GM23338 (cell line): Measurements from ENCODE around the gene UVRAG. TPM values are rescaled to one million over a fixed set of nuclear protein-coding genes. Genes with fewer than 3 reads are reported as not detected.

Experiments used
- ATAC-seq: fragments of 200-7000 bp; cut with Tn5 transposase; 3 replicates; pipeline ENCODE4 v1.9.1; 2020
- DNase-seq: peaks from one replicate; pipeline ENCODE4 v3.0.0-alpha.2; 2015; ENCODE audit warnings: low spot score
- H2AFZ ChIP-seq: fragments of 200-600 bp; sonication (generic); 2 replicates; pipeline ENCODE4 v1.8.0; 2016; ENCODE audit warnings: antibody characterized with exemption, mild to moderate bottlenecking, moderate library complexity
- H3F3A ChIP-seq: fragments of 200-600 bp; sonication (generic); replicated peaks from 2 replicates; pipeline ENCODE4 v1.8.0; 2017; ENCODE audit warnings: antibody characterized with exemption, mixed run types, low read depth
- H3K27ac ChIP-seq: fragments of 200-600 bp; sonication (generic); 2 replicates; pipeline ENCODE4 v1.6.1; 2016; ENCODE audit warnings: low read depth
- H3K27me3 ChIP-seq: fragments of 200-600 bp; sonication (generic); 2 replicates; pipeline ENCODE4 v1.8.0; 2016; ENCODE audit warnings: mild to moderate bottlenecking, mixed run types, moderate library complexity; ENCODE audit not compliant: insufficient read depth
- H3K36me3 ChIP-seq: fragments of 200-600 bp; sonication (generic); 2 replicates; pipeline ENCODE4 v1.8.0; 2016; ENCODE audit warnings: mild to moderate bottlenecking; ENCODE audit not compliant: insufficient read depth
- H3K4me1 ChIP-seq: fragments of 200-600 bp; sonication (generic); 2 replicates; pipeline ENCODE4 v1.8.0; 2016; ENCODE audit warnings: mild to moderate bottlenecking, moderate library complexity; ENCODE audit not compliant: insufficient read depth
- H3K4me2 ChIP-seq: fragments of 200-600 bp; sonication (generic); 2 replicates; pipeline ENCODE4 v1.7.1; 2017; ENCODE audit warnings: mixed run types
- H3K4me3 ChIP-seq: fragments of 200-600 bp; sonication (generic); 2 replicates; pipeline ENCODE4 v1.6.1; 2016; ENCODE audit warnings: mixed run types
- H3K79me2 ChIP-seq: fragments of 200-600 bp; sonication (generic); replicated peaks from 2 replicates; pipeline ENCODE4 v1.8.0; 2017; ENCODE audit warnings: mild to moderate bottlenecking; ENCODE audit not compliant: insufficient read depth
- H3K9me2 ChIP-seq: fragments of 200-600 bp; sonication (generic); 2 replicates; pipeline ENCODE4 v1.8.0; 2017; ENCODE audit not compliant: insufficient read depth
- H4K20me1 ChIP-seq: fragments of 200-600 bp; sonication (generic); replicated peaks from 2 replicates; pipeline ENCODE4 v1.8.0; 2017; ENCODE audit warnings: mild to moderate bottlenecking; ENCODE audit not compliant: insufficient read depth
- H3K27ac Mint-ChIP-seq: 2 replicates; pipeline ENCODE4 v1.8.0; 2020; ENCODE audit warnings: inconsistent platforms, mild to moderate bottlenecking, moderate library complexity, mixed read lengths
- H3K27me3 Mint-ChIP-seq: 3 replicates; pipeline ENCODE4 v1.8.0; 2022; ENCODE audit warnings: low read depth, mild to moderate bottlenecking, moderate library complexity, mixed read lengths, inconsistent platforms; ENCODE audit not compliant: insufficient read depth, poor library complexity
- H3K36me3 Mint-ChIP-seq: 3 replicates; pipeline ENCODE4 v1.8.0; 2021; ENCODE audit warnings: low read depth, mild to moderate bottlenecking, inconsistent platforms, moderate library complexity, mixed read lengths
- H3K4me1 Mint-ChIP-seq: 3 replicates; pipeline ENCODE4 v1.8.0; 2020; ENCODE audit warnings: mild to moderate bottlenecking, inconsistent platforms, mixed read lengths
- H3K4me3 Mint-ChIP-seq: 3 replicates; pipeline ENCODE4 v1.8.0; 2021; ENCODE audit warnings: moderate library complexity, mild to moderate bottlenecking, inconsistent platforms, mixed read lengths
- H3K9me3 Mint-ChIP-seq: 3 replicates; pipeline ENCODE4 v1.8.0; 2020; ENCODE audit warnings: moderate library complexity, mild to moderate bottlenecking, inconsistent platforms, mixed read lengths
- CREB1 ChIP-seq: fragments of 250-450 bp; sonication (Bioruptor Pico); IDR thresholded peaks from 2 replicates; pipeline ENCODE4 v1.5.0; 2020; ENCODE audit warnings: low read depth, mild to moderate bottlenecking, moderate library complexity
- CTCF ChIP-seq, 2 experiments: fragments of 200-600 bp in 1 of 2; sonication (generic) in 1 of 2; conservative IDR thresholded peaks; 2 replicates each; pipeline versions ENCODE4 v1.5.1 to v1.6.1; 2016 to 2017; ENCODE audit warnings: antibody characterized with exemption in 2 of 2, low read depth in 2 of 2, mild to moderate bottlenecking in 2 of 2, moderate library complexity in 1 of 2
- ETS1 ChIP-seq: IDR thresholded peaks from 2 replicates; pipeline ENCODE4 v1.6.1; 2016; ENCODE audit warnings: antibody characterized with exemption
- EZH2 ChIP-seq: fragments of 200-600 bp; sonication (generic); IDR thresholded peaks from one replicate; pipeline ENCODE4 v1.8.0; 2017; ENCODE audit warnings: antibody characterized with exemption, mild to moderate bottlenecking, low read depth; ENCODE audit not compliant: unreplicated experiment
- EZH2phosphoT487 ChIP-seq: fragments of 200-600 bp; sonication (generic); IDR thresholded peaks from one replicate; pipeline ENCODE4 v1.8.1; 2018; ENCODE audit warnings: antibody characterized with exemption; ENCODE audit not compliant: unreplicated experiment
- JUNB ChIP-seq: IDR thresholded peaks from one replicate; pipeline ENCODE4 v1.6.1; 2016; ENCODE audit warnings: antibody characterized with exemption; ENCODE audit not compliant: unreplicated experiment
- NANOG ChIP-seq: IDR thresholded peaks from 2 replicates; pipeline ENCODE4 v1.6.1; 2016; ENCODE audit warnings: antibody characterized with exemption, borderline replicate concordance
- POLR2AphosphoS5 ChIP-seq: IDR thresholded peaks from 2 replicates; pipeline ENCODE4 v1.6.1; 2016; ENCODE audit warnings: antibody characterized with exemption, low read depth
- REST ChIP-seq: IDR thresholded peaks from one replicate; pipeline ENCODE4 v1.6.1; 2018; ENCODE audit warnings: antibody characterized with exemption; ENCODE audit not compliant: unreplicated experiment
- STAT1 ChIP-seq: IDR thresholded peaks from one replicate; pipeline ENCODE4 v1.6.1; 2016; ENCODE audit warnings: antibody characterized with exemption; ENCODE audit not compliant: unreplicated experiment
- ZNF114 ChIP-seq: fragments of 250-450 bp; sonication (Bioruptor Pico); IDR thresholded peaks from 2 replicates; pipeline ENCODE4 v1.5.0; 2020; ENCODE audit warnings: mild to moderate bottlenecking, moderate library complexity
- ZNF331 ChIP-seq: fragments of 250-450 bp; sonication (Bioruptor Pico); IDR thresholded peaks from 2 replicates; pipeline ENCODE4 v1.5.0; 2020; ENCODE audit warnings: low read depth, mild to moderate bottlenecking, moderate library complexity
- ZNF462 ChIP-seq: fragments of 250-450 bp; sonication (Bioruptor Pico); IDR thresholded peaks from 2 replicates; pipeline ENCODE4 v1.5.0; 2020; ENCODE audit warnings: mild to moderate bottlenecking, moderate library complexity
- polyA plus RNA-seq: library from polyadenylated mRNA; unstranded; fragments of >200 nt; fragmentation: Nextera tagmentation; extraction: Ambion mirVana; gene quantifications from 2 replicates; pipeline ENCODE4 v1.2.1, GENCODE V29; 2016
- total RNA-seq: library from RNA; depleted of rRNA; stranded (reverse); fragments of >200 nt; shearing (Covaris generic); gene quantifications from 2 replicates; pipeline ENCODE4 v1.2.3, GENCODE V29; 2014

UVRAG gene
- total and polyA plus RNA-seq, 2 experiments from 2014 or later: 15.3 to 17.4 TPM

- Histone ChIP-seq H3K4me3 (no peak overlapping the region), H3K4me1 (peaks cover 10% of the 10 kb centered on the region), H3F3A (no peaks in the 10 kb centered on the region), H3K4me2 (no peak overlapping the region), H4K20me1 (no peaks in the 10 kb centered on the region), H3K27me3 (peaks cover 13% of the 10 kb centered on the region; the same call in 1 of the 2 replicates), H3K36me3 (no peaks in the 10 kb centered on the region), H2AFZ (no peak overlapping the region), H3K79me2 (no peaks in the 10 kb centered on the region), H3K27ac (no peak overlapping the region), H3K9me2 (no peaks in the 10 kb centered on the region)
- Mint-ChIP-seq H3K27ac (no peak overlapping the region), H3K4me3 (no peak overlapping the region), H3K36me3 (no peaks in the 10 kb centered on the region; the same call in 2 of the 3 replicates), H3K4me1 (peaks cover 14% of the 10 kb centered on the region), H3K9me3 (no peaks in the 10 kb centered on the region), H3K27me3 (peaks cover 25% of the 10 kb centered on the region)
- TF ChIP-seq NANOG (no peak), STAT1 (no peak), EZH2 (no peak), CTCF (conservative IDR thresholded peaks at IDR 0.05; ENCODE audit: low read depth in 2 of 2) (no peak), JUNB (no peak), ZNF331 (CRISPR knock-in tag) (no peak), ZNF114 (no peak), ETS1 (no peak), POLR2AphosphoS5 (no peak), CREB1 (no peak), ZNF462 (CRISPR knock-in tag) (no peak), EZH2phosphoT487 (no peak), REST (no peak)
- no peak for ATAC-seq
- DNase-seq: no peak
Measured at GRCh38 chr11:76148941-76149613, 334.1 kb downstream of the UVRAG start.
